Stimulated activated CD8-positive, alpha-beta memory T cell treated with anti-CD3 and anti-CD28 coated beads, Interleukin-12 subunit alpha, Interleukin-12 subunit beta, amount 100 ng/mL, for 24 hours (primary cell): ENCODE measurements around the gene ALDH1A3.
A peak's percentile ranks its signal among the peaks of the same experiment; 100 is the strongest.
"Not testable (repeated sequence)": the region's sequence is repeated elsewhere in the genome, so short reads cannot be mapped to it uniquely, and the experiment has no call there.

Experiments used
- DNase-seq: peaks from one replicate; pipeline ENCODE4 v3.0.0-alpha.2; 2020; ENCODE audit errors: extremely low read depth

Gene ALDH1A3

GRCh38 chr15:100879464-100880138 lies at the start of gene ALDH1A3:
Gene ALDH1A3 (plus strand): TSS chr15:100879831. CDS start chr15:100879908, 77 bp downstream.
- no peak for DNase-seq

- no peak for DNase-seq
These were observed 48.2 kb upstream of the ALDH1A3 start for GRCh38 chr15:100831467-100831866.

GRCh38 chr15:100832149-100832942 lies 47.3 kb upstream of the ALDH1A3 start:
- no peak for DNase-seq

GRCh38 chr15:100833417-100834389 lies 45.9 kb upstream of the ALDH1A3 start:
- DNase-seq, result no peak

- DNase-seq, result no peak
These were observed 44.9 kb upstream of the ALDH1A3 start for GRCh38 chr15:100834731-100835130.

GRCh38 chr15:100835636-100836035 lies 44.0 kb upstream of the ALDH1A3 start:
- no peak for DNase-seq

- no peak for DNase-seq
These were observed 43.1 kb upstream of the ALDH1A3 start for GRCh38 chr15:100836501-100836900.

GRCh38 chr15:100841426-100841825 lies 38.2 kb upstream of the ALDH1A3 start:
- no peak for DNase-seq

- no peak for DNase-seq
These were observed 36.6 kb upstream of the ALDH1A3 start for GRCh38 chr15:100842756-100843730.

GRCh38 chr15:100844167-100844566 lies 35.5 kb upstream of the ALDH1A3 start:
- DNase-seq, result no peak

- DNase-seq, result no peak
These were observed 34.9 kb upstream of the ALDH1A3 start for GRCh38 chr15:100844778-100845177.

- DNase-seq, result no peak
These were observed 32.4 kb upstream of the ALDH1A3 start for GRCh38 chr15:100847194-100847593.

- DNase-seq, result peak; percentile 19
These were observed 30.4 kb upstream of the ALDH1A3 start for GRCh38 chr15:100849021-100849854.

- no peak for DNase-seq
These were observed 29.8 kb upstream of the ALDH1A3 start for GRCh38 chr15:100849855-100850218.

- not testable (repeated sequence) for DNase-seq
These were observed 28.1 kb upstream of the ALDH1A3 start for GRCh38 chr15:100851428-100852015.

GRCh38 chr15:100852630-100853029 lies 27.0 kb upstream of the ALDH1A3 start:
- no peak for DNase-seq

- no peak for DNase-seq
These were observed 25.8 kb upstream of the ALDH1A3 start for GRCh38 chr15:100853676-100854440.

- no peak for DNase-seq
These were observed 22.8 kb upstream of the ALDH1A3 start for GRCh38 chr15:100856867-100857266.

- no peak for DNase-seq
These were observed 21.3 kb upstream of the ALDH1A3 start for GRCh38 chr15:100858294-100858693.
